HEK293 (cell line): ENCODE measurements around the gene RNF215.

ENCODE experiments used
- GFI1B ChIP-seq: fragments of 450-650 bp; formaldehyde crosslinking; IDR thresholded peaks from 2 replicates; pipeline ENCODE4 v1.5.1; 2016; ENCODE audit warnings: missing biosample characterization, missing genetic modification characterization
- GLIS2 ChIP-seq: fragments of 450-650 bp; formaldehyde crosslinking; IDR thresholded peaks from 2 replicates; pipeline ENCODE4 v1.5.1; 2016; ENCODE audit warnings: missing biosample characterization, missing genetic modification characterization
- KLF16 ChIP-seq: fragments of 450-650 bp; formaldehyde crosslinking; IDR thresholded peaks from 2 replicates; pipeline ENCODE4 v1.5.1; 2017; ENCODE audit warnings: missing biosample characterization, missing genetic modification characterization
- KLF7 ChIP-seq: fragments of 450-650 bp; formaldehyde crosslinking; IDR thresholded peaks from 2 replicates; pipeline ENCODE4 v1.5.1; 2016; ENCODE audit warnings: missing biosample characterization, missing genetic modification characterization, borderline replicate concordance
- MEIS1 ChIP-seq: sonication (generic); formaldehyde crosslinking; IDR thresholded peaks from 2 replicates; pipeline ENCODE4 v1.8.1; 2022; ENCODE audit warnings: missing genetic modification reagents, mild to moderate bottlenecking, borderline replicate concordance
- MZF1 ChIP-seq: fragments of 450-650 bp; formaldehyde crosslinking; IDR thresholded peaks from 2 replicates; pipeline ENCODE4 v1.5.1; 2017; ENCODE audit warnings: missing biosample characterization, missing genetic modification characterization, borderline replicate concordance
- REPIN1 ChIP-seq: fragments of 450-650 bp; formaldehyde crosslinking; IDR thresholded peaks from 2 replicates; pipeline ENCODE4 v1.5.1; 2017; ENCODE audit warnings: missing biosample characterization, missing genetic modification characterization, low read depth
- TCF7L2 ChIP-seq: IDR thresholded peaks from 2 replicates; pipeline ENCODE4 v1.6.1; 2011; ENCODE audit warnings: low read depth, mild to moderate bottlenecking, inconsistent platforms, low read length, moderate library complexity, borderline replicate concordance
- ZBTB48 ChIP-seq: fragments of 450-650 bp; formaldehyde crosslinking; IDR thresholded peaks from 2 replicates; pipeline ENCODE4 v1.5.1; 2016; ENCODE audit warnings: missing biosample characterization, missing genetic modification characterization
- ZBTB6 ChIP-seq: fragments of 450-650 bp; formaldehyde crosslinking; IDR thresholded peaks from 2 replicates; pipeline ENCODE4 v1.5.1; 2017; ENCODE audit warnings: missing biosample characterization, missing genetic modification characterization
- ZFP3 ChIP-seq: fragments of 450-650 bp; formaldehyde crosslinking; IDR thresholded peaks from 2 replicates; pipeline ENCODE4 v1.5.1; 2016; ENCODE audit warnings: low read depth, missing biosample characterization, missing genetic modification characterization
- ZNF10 ChIP-seq: fragments of 450-650 bp; formaldehyde crosslinking; IDR thresholded peaks from 2 replicates; pipeline ENCODE4 v1.5.1; 2017; ENCODE audit warnings: missing biosample characterization, missing genetic modification characterization
- ZNF132 ChIP-seq: fragments of 450-650 bp; formaldehyde crosslinking; IDR thresholded peaks from 2 replicates; pipeline ENCODE4 v1.5.1; 2017; ENCODE audit warnings: missing biosample characterization, missing genetic modification characterization, borderline replicate concordance
- ZNF133 ChIP-seq: fragments of 450-650 bp; formaldehyde crosslinking; IDR thresholded peaks from 2 replicates; pipeline ENCODE4 v1.5.1; 2016; ENCODE audit warnings: missing biosample characterization, missing genetic modification characterization
- ZNF214 ChIP-seq: fragments of 450-650 bp; formaldehyde crosslinking; IDR thresholded peaks from 2 replicates; pipeline ENCODE4 v1.5.1; 2017; ENCODE audit warnings: missing biosample characterization, mild to moderate bottlenecking, missing genetic modification characterization, borderline replicate concordance
- ZNF274 ChIP-seq, 2 experiments: fragments of 200-500 bp in 1 of 2; fragments of 450-650 bp in 1 of 2; sonication (Bioruptor generic) in 1 of 2; formaldehyde crosslinking in 1 of 2; IDR thresholded peaks; 2 replicates each; pipeline versions ENCODE4 v1.5.1 to v1.6.1; 2014 to 2016; ENCODE audit warnings: borderline replicate concordance in 1 of 2, inconsistent platforms in 1 of 2, low read length in 1 of 2, missing biosample characterization in 1 of 2, missing genetic modification characterization in 1 of 2
- ZNF292 ChIP-seq: fragments of 450-650 bp; formaldehyde crosslinking; IDR thresholded peaks from 2 replicates; pipeline ENCODE4 v1.5.1; 2016; ENCODE audit warnings: low read depth, missing biosample characterization, missing genetic modification characterization, borderline replicate concordance
- ZNF362 ChIP-seq: fragments of 450-650 bp; formaldehyde crosslinking; IDR thresholded peaks from 2 replicates; pipeline ENCODE4 v1.5.1; 2016; ENCODE audit warnings: missing biosample characterization, missing genetic modification characterization
- ZNF366 ChIP-seq: fragments of 450-650 bp; formaldehyde crosslinking; conservative IDR thresholded peaks from 2 replicates; pipeline ENCODE4 v1.5.1; 2016; ENCODE audit warnings: missing biosample characterization, missing genetic modification characterization
- ZNF544 ChIP-seq: fragments of 450-650 bp; formaldehyde crosslinking; IDR thresholded peaks from 2 replicates; pipeline ENCODE4 v1.5.0; 2017; ENCODE audit warnings: missing biosample characterization, missing genetic modification characterization
- ZNF596 ChIP-seq: fragments of 450-650 bp; IDR thresholded peaks from 2 replicates; pipeline ENCODE4 v1.5.0; 2018; ENCODE audit warnings: missing biosample characterization, mild to moderate bottlenecking, missing genetic modification characterization, moderate library complexity
- ZNF629 ChIP-seq: fragments of 450-650 bp; formaldehyde crosslinking; IDR thresholded peaks from 2 replicates; pipeline ENCODE4 v1.5.1; 2017; ENCODE audit warnings: missing biosample characterization, missing genetic modification characterization
- ZNF785 ChIP-seq: fragments of 450-650 bp; formaldehyde crosslinking; IDR thresholded peaks from 2 replicates; pipeline ENCODE4 v1.5.1; 2016; ENCODE audit warnings: missing biosample characterization, missing genetic modification characterization
- ZNF830 ChIP-seq: fragments of 450-650 bp; IDR thresholded peaks from 2 replicates; pipeline ENCODE4 v1.5.0; 2018; ENCODE audit warnings: missing biosample characterization, missing genetic modification characterization, low read depth, mild to moderate bottlenecking, moderate library complexity
- TF ChIP-seq, protein P1 (sequence below): fragments of 450-650 bp; formaldehyde crosslinking; conservative IDR thresholded peaks from 2 replicates; pipeline ENCODE4 v1.5.1; 2016; ENCODE audit warnings: low read depth, missing biosample characterization, missing genetic modification characterization
- TF ChIP-seq, protein P2 (sequence below): fragments of 450-650 bp; formaldehyde crosslinking; IDR thresholded peaks from 2 replicates; pipeline ENCODE4 v1.5.1; 2017; ENCODE audit warnings: missing biosample characterization, missing genetic modification characterization
- TF ChIP-seq, protein P3 (sequence below): fragments of 450-650 bp; formaldehyde crosslinking; IDR thresholded peaks from 2 replicates; pipeline ENCODE4 v1.5.1; 2016; ENCODE audit warnings: missing biosample characterization, missing genetic modification characterization
- TF ChIP-seq, protein P4 (sequence below): fragments of 450-650 bp; formaldehyde crosslinking; IDR thresholded peaks from 2 replicates; pipeline ENCODE4 v1.5.1; 2017; ENCODE audit warnings: missing biosample characterization, missing genetic modification characterization
- TF ChIP-seq, protein P5 (sequence below): fragments of 450-650 bp; formaldehyde crosslinking; IDR thresholded peaks from 2 replicates; pipeline ENCODE4 v1.5.1; 2017; ENCODE audit warnings: missing biosample characterization, missing genetic modification characterization

The RNF215 gene

GRCh38 chr22:30423959-30424533 is 36.8 kb upstream of the RNF215 start (continued):
- TF ChIP-seq, protein P1, sequence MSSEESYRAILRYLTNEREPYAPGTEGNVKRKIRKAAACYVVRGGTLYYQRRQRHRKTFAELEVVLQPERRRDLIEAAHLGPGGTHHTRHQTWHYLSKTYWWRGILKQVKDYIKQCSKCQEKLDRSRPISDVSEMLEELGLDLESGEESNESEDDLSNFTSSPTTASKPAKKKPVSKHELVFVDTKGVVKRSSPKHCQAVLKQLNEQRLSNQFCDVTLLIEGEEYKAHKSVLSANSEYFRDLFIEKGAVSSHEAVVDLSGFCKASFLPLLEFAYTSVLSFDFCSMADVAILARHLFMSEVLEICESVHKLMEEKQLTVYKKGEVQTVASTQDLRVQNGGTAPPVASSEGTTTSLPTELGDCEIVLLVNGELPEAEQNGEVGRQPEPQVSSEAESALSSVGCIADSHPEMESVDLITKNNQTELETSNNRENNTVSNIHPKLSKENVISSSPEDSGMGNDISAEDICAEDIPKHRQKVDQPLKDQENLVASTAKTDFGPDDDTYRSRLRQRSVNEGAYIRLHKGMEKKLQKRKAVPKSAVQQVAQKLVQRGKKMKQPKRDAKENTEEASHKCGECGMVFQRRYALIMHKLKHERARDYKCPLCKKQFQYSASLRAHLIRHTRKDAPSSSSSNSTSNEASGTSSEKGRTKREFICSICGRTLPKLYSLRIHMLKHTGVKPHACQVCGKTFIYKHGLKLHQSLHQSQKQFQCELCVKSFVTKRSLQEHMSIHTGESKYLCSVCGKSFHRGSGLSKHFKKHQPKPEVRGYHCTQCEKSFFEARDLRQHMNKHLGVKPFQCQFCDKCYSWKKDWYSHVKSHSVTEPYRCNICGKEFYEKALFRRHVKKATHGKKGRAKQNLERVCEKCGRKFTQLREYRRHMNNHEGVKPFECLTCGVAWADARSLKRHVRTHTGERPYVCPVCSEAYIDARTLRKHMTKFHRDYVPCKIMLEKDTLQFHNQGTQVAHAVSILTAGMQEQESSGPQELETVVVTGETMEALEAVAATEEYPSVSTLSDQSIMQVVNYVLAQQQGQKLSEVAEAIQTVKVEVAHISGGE (tag by site-specific recombination): peak; percentile 83
- TF ChIP-seq GLIS2 (tag by site-specific recombination) (peak; percentile 69), MZF1 (tag by site-specific recombination) (no peak), ZNF274 (IDR thresholded peaks at IDR 0.05; ENCODE audit: low read length) (no peak), ZNF274 (tag by site-specific recombination; IDR thresholded peaks at IDR 0.05; ENCODE audit: borderline replicate concordance) (no peak), ZNF830 (tag by site-specific recombination) (no peak), TCF7L2 (no peak; the same call in 1 of the 2 replicates), ZNF596 (tag by site-specific recombination) (no peak), ZNF366 (tag by site-specific recombination) (no peak), ZNF214 (tag by site-specific recombination) (no peak), MEIS1 (CRISPR knock-in tag) (no peak), ZNF292 (no peak), GFI1B (tag by site-specific recombination) (no peak), KLF16 (tag by site-specific recombination) (peak; percentile 95), KLF7 (tag by site-specific recombination) (no peak), ZNF629 (tag by site-specific recombination) (peak; percentile 87), ZNF785 (tag by site-specific recombination) (no peak), ZNF132 (tag by site-specific recombination) (no peak), ZBTB6 (no peak; the same call in 1 of the 2 replicates), ZBTB48 (tag by site-specific recombination) (peak; percentile 100), ZNF362 (tag by site-specific recombination) (no peak), REPIN1 (no peak), ZNF10 (tag by site-specific recombination) (no peak; the same call in none of the 2 replicates), ZFP3 (tag by site-specific recombination) (no peak), ZNF133 (tag by site-specific recombination) (no peak), ZNF544 (no peak)
- TF ChIP-seq, protein P2, sequence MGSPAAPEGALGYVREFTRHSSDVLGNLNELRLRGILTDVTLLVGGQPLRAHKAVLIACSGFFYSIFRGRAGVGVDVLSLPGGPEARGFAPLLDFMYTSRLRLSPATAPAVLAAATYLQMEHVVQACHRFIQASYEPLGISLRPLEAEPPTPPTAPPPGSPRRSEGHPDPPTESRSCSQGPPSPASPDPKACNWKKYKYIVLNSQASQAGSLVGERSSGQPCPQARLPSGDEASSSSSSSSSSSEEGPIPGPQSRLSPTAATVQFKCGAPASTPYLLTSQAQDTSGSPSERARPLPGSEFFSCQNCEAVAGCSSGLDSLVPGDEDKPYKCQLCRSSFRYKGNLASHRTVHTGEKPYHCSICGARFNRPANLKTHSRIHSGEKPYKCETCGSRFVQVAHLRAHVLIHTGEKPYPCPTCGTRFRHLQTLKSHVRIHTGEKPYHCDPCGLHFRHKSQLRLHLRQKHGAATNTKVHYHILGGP (tag by site-specific recombination): 0 out of 2 replicates have a peak, but pooled peaks have one; percentile 56
- TF ChIP-seq, protein P3, sequence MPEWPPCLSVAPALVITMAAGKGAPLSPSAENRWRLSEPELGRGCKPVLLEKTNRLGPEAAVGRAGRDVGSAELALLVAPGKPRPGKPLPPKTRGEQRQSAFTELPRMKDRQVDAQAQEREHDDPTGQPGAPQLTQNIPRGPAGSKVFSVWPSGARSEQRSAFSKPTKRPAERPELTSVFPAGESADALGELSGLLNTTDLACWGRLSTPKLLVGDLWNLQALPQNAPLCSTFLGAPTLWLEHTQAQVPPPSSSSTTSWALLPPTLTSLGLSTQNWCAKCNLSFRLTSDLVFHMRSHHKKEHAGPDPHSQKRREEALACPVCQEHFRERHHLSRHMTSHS: no peak
- TF ChIP-seq, protein P4, sequence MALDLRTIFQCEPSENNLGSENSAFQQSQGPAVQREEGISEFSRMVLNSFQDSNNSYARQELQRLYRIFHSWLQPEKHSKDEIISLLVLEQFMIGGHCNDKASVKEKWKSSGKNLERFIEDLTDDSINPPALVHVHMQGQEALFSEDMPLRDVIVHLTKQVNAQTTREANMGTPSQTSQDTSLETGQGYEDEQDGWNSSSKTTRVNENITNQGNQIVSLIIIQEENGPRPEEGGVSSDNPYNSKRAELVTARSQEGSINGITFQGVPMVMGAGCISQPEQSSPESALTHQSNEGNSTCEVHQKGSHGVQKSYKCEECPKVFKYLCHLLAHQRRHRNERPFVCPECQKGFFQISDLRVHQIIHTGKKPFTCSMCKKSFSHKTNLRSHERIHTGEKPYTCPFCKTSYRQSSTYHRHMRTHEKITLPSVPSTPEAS (tag by site-specific recombination): no peak
- TF ChIP-seq, protein P5, sequence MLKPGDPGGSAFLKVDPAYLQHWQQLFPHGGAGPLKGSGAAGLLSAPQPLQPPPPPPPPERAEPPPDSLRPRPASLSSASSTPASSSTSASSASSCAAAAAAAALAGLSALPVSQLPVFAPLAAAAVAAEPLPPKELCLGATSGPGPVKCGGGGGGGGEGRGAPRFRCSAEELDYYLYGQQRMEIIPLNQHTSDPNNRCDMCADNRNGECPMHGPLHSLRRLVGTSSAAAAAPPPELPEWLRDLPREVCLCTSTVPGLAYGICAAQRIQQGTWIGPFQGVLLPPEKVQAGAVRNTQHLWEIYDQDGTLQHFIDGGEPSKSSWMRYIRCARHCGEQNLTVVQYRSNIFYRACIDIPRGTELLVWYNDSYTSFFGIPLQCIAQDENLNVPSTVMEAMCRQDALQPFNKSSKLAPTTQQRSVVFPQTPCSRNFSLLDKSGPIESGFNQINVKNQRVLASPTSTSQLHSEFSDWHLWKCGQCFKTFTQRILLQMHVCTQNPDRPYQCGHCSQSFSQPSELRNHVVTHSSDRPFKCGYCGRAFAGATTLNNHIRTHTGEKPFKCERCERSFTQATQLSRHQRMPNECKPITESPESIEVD: no peak
